GM19463 (cell line): Measurements from ENCODE around the gene EPHA5.

Experiments
- ATAC-seq: cut with Tn5 transposase; IDR thresholded peaks from one replicate; pipeline ENCODE4 v1.9.1; 2021; ENCODE audit warnings: mild to moderate bottlenecking, moderate library complexity; ENCODE audit not compliant: unreplicated experiment

Gene EPHA5

GRCh38 chr4:65670331-65671031 lies at the start of gene EPHA5:
EPHA5 (minus strand) TSS chr4:65670489; CDS start chr4:65669742, 747 bp downstream.
- ATAC-seq = peak; percentile 52

GRCh38 chr4:65719635-65720034 lies 49.3 kb upstream of the EPHA5 start:
- ATAC-seq = no peak

- ATAC-seq = no peak
These were observed 28.3 kb upstream of the EPHA5 start for GRCh38 chr4:65698631-65699030.

- no peak for ATAC-seq
These were observed 26.1 kb upstream of the EPHA5 start for GRCh38 chr4:65696436-65696835.

- ATAC-seq = no peak
These were observed 1.1 kb upstream of the EPHA5 start for GRCh38 chr4:65671372-65671771.

- ATAC-seq = no peak
These were observed 314 bp downstream of the EPHA5 start for GRCh38 chr4:65670020-65670330.

GRCh38 chr4:65669111-65670019 lies 924 bp downstream of the EPHA5 start:
- ATAC-seq = no peak

- ATAC-seq = no peak
These were observed 1.8 kb downstream of the EPHA5 start for GRCh38 chr4:65668201-65669089.

GRCh38 chr4:65667506-65668041 lies 2.7 kb downstream of the EPHA5 start:
- ATAC-seq = no peak

- ATAC-seq = no peak
These were observed 4.3 kb downstream of the EPHA5 start for GRCh38 chr4:65665771-65666523.

- no peak for ATAC-seq
These were observed 8.8 kb downstream of the EPHA5 start for GRCh38 chr4:65661471-65661870.

- ATAC-seq = no peak
These were observed 12.2 kb downstream of the EPHA5 start for GRCh38 chr4:65658117-65658516.

- ATAC-seq = no peak
These were observed 14.3 kb downstream of the EPHA5 start for GRCh38 chr4:65656008-65656407.

- no peak for ATAC-seq
These were observed 15.3 kb downstream of the EPHA5 start for GRCh38 chr4:65654976-65655375.

GRCh38 chr4:65653740-65654361 lies 16.4 kb downstream of the EPHA5 start:
- ATAC-seq = no peak

GRCh38 chr4:65651751-65652150 lies 18.5 kb downstream of the EPHA5 start:
- ATAC-seq = no peak

GRCh38 chr4:65651031-65651430 lies 19.3 kb downstream of the EPHA5 start:
- ATAC-seq = no peak

GRCh38 chr4:65646136-65646535 lies 24.2 kb downstream of the EPHA5 start:
- no peak for ATAC-seq

GRCh38 chr4:65645185-65645584 lies 25.1 kb downstream of the EPHA5 start:
- ATAC-seq = no peak
